HG03108 (cell line): ENCODE data around the gene SMIM41.

Source experiments
- ATAC-seq: cut with Tn5 transposase; IDR thresholded peaks from one replicate; pipeline ENCODE4 v1.9.1; 2021; ENCODE audit warnings: moderate library complexity; ENCODE audit not compliant: unreplicated experiment

Gene SMIM41

GRCh38 chr12:52145228-52146088 is 66.0 kb downstream of the SMIM41 start:
- no peak for ATAC-seq

GRCh38 chr12:52146089-52146821 is 66.8 kb downstream of the SMIM41 start:
- ATAC-seq = no peak

- no peak for ATAC-seq
Observed at GRCh38 chr12:52146822-52147366, 67.4 kb downstream of the SMIM41 start.

GRCh38 chr12:52147367-52147963 is 68.0 kb downstream of the SMIM41 start:
- ATAC-seq = no peak

GRCh38 chr12:52147964-52148463 is 68.5 kb downstream of the SMIM41 start:
- no peak for ATAC-seq

GRCh38 chr12:52148464-52149181 is 69.1 kb downstream of the SMIM41 start:
- no peak for ATAC-seq

GRCh38 chr12:52149182-52149641 is 69.7 kb downstream of the SMIM41 start:
- no peak for ATAC-seq

GRCh38 chr12:52149651-52150241 is 70.2 kb downstream of the SMIM41 start:
- no peak for ATAC-seq

GRCh38 chr12:52151153-52151836 is 71.8 kb downstream of the SMIM41 start:
- ATAC-seq = no peak

- ATAC-seq = no peak
Observed at GRCh38 chr12:52151837-52152783, 72.6 kb downstream of the SMIM41 start.

GRCh38 chr12:52152905-52153317 is 73.4 kb downstream of the SMIM41 start:
- no peak for ATAC-seq

GRCh38 chr12:52155048-52155868 is 75.8 kb downstream of the SMIM41 start:
- no peak for ATAC-seq

GRCh38 chr12:52156311-52156710 is 76.8 kb downstream of the SMIM41 start:
- no peak for ATAC-seq

- ATAC-seq = no peak
Observed at GRCh38 chr12:52156757-52157565, 77.5 kb downstream of the SMIM41 start.

GRCh38 chr12:52157566-52158150 is 78.2 kb downstream of the SMIM41 start:
- no peak for ATAC-seq
